OCI-LY3 (cell line): Measurements from ENCODE around the gene SCGB1A1.

Experiments
- EZH2phosphoT487 ChIP-seq: fragments of 200-600 bp; shearing (Covaris generic); IDR thresholded peaks from 2 replicates; pipeline ENCODE4 v1.6.1; 2018; ENCODE audit warnings: antibody characterized with exemption, mixed run types, low read depth
- TF ChIP-seq, protein P1 (sequence below): fragments of 200-600, 300-600 bp; sonication (generic); IDR thresholded peaks from 2 replicates; pipeline ENCODE4 v1.5.1; 2014; ENCODE audit warnings: antibody characterized with exemption, low read length, low read depth

DNA sequence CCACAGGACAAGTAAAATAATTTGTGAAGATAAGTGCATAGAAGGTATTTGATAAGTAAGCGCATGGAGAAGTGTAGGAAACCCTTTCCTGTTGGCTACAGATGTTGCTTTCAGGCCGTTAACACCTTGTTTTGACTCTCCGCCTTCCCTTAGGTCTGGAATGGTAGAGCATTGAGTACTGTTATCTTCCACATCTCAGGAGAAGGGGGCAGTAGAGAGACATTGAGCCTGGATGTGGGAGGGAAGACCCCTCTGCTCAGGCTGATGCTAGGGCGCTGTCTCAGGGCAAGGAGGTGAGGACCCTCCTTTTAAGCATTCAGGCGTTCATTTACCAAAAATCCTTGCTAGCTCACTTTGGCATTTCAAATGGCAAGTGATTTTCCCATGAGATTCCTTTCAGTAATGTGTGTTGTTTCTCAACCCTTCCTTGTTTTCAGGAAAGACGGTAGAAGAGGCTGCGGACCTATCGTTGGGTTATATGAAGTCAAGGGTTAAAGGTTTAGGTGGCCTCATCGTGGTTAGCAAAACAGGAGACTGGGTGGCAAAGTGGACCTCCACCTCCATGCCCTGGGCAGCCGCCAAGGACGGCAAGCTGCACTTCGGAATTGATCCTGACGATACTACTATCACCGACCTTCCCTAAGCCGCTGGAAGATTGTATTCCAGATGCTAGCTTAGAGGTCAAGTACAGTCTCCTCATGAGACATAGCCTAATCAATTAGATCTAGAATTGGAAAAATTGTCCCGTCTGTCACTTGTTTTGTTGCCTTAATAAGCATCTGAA is 27.0 kb upstream of the SCGB1A1 start:
- TF ChIP-seq, protein P1, sequence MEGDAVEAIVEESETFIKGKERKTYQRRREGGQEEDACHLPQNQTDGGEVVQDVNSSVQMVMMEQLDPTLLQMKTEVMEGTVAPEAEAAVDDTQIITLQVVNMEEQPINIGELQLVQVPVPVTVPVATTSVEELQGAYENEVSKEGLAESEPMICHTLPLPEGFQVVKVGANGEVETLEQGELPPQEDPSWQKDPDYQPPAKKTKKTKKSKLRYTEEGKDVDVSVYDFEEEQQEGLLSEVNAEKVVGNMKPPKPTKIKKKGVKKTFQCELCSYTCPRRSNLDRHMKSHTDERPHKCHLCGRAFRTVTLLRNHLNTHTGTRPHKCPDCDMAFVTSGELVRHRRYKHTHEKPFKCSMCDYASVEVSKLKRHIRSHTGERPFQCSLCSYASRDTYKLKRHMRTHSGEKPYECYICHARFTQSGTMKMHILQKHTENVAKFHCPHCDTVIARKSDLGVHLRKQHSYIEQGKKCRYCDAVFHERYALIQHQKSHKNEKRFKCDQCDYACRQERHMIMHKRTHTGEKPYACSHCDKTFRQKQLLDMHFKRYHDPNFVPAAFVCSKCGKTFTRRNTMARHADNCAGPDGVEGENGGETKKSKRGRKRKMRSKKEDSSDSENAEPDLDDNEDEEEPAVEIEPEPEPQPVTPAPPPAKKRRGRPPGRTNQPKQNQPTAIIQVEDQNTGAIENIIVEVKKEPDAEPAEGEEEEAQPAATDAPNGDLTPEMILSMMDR, result no peak
- TF ChIP-seq EZH2phosphoT487, result no peak
